Right hindlimb (tissue), 1 donor: Measurements from ENCODE around the gene KREMEN1.

Experiments
- DNase-seq: peaks from one replicate; pipeline ENCODE4 v3.0.0-alpha.2; 2018

KREMEN1 gene

DNA sequence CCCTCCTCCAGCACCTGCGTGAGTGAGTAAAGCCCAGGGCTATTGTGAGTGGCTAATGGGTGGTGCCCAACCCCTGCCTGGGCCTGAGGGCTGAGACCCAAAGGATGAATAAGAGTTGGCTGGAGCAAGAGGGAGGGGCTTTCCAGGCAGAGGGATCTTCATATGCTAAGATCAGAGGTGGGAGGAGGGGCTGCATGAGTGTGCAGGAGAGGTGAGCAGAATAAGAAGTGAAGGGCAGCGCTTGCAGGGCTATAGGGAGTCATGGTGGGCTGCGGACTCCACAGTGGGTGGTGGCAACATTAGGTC is 136.7 kb downstream of the KREMEN1 start:
- DNase-seq = no peak

DNA sequence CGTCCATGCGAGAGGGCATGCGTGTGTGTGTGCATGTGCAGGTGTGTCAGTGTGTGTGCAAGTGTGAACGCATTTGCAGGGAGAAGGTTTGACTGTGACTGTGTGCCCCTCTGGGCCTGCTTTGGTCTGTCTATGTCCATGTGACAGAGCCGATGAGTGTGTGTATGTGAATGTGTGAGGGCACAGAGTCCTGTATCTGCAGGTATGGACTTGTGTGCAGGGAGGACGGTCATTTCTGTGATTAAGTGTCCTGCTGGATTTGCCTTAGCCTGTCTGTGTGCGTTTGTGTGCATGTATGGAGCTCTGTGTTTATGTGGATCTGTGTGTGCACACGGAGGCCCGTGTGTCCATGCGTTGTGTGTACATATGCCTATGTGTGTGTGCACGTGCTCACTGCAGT is 138.2 kb downstream of the KREMEN1 start:
- no peak for DNase-seq

DNA sequence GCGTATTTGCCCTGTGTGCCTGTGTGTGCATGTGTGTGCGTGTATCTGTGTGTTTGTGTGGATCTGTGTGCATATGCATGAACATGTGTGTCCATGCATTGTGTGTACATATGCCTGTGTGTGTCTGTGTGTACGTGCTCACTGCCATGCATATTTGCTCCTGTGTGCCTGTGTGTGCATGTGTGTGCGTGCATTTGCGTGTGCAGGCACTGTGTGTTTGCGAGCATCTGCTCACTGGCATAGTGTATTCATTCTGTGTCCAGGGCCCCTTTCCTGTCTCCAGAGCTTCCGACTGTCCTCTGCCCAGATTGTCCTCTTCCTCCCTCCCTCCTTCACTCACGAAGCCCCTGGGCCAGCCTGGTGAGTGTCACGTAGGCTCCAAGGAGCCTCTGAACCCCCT is 138.6 kb downstream of the KREMEN1 start:
- DNase-seq = no peak

DNA sequence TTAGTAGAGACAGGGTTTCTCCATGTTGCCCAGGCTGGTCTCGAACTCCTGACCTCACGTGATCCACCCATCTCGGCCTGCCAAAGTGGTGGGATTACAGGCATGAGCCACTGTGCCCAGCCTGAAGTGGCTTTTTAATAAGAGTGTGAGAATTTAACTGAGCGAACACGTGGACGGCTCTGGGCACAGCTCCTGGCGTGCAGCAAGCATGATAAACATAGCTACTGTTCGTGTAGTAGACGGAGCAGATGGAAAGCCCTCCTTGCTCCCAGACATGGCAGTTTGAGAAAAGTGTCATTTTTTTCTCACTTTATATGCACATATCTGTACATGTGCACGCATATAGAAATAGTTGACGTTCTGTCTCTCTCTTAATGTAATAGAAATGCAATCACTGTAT is 139.9 kb downstream of the KREMEN1 start:
- DNase-seq = no peak

DNA sequence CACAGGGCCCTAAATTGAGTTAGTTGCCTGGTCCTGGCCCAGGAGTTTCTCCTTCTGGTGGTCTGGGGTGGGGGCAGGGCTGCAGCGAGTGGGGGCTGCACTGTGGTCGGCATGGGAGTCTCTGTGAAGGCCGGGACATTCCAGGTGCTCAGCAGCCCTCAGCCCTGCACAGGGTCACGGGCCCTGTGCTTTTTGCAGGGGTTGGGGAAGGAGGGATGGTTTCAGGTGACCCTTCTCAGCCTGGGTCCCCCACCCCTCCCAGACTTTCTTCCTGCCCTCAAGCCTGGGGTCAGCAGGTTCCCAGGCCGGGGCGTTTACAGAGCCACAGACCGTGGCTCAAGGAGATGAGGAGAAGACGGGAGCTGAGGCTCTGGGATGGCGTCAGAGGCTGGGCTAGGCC is 140.7 kb downstream of the KREMEN1 start:
- no peak for DNase-seq

DNA sequence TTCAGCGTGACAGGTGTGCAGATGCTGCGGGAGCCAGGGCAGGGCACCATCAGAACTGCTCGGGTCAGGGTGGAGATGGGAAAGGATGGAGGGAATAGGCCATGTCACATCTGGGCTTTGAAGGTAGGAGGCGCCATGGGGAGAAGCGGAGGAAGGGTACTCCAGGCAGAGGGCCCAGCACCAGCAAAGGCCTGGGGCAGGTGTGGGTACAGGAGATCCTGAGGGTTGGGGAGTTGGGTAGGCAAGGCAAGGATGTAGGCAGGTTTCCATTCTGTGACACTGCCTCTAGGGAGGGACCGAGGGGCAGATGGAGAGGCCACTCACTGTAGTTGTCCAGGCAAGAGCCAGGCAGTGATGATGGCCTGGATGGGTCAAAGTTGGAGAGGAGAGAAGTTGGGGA is 141.4 kb downstream of the KREMEN1 start:
- DNase-seq = no peak

DNA sequence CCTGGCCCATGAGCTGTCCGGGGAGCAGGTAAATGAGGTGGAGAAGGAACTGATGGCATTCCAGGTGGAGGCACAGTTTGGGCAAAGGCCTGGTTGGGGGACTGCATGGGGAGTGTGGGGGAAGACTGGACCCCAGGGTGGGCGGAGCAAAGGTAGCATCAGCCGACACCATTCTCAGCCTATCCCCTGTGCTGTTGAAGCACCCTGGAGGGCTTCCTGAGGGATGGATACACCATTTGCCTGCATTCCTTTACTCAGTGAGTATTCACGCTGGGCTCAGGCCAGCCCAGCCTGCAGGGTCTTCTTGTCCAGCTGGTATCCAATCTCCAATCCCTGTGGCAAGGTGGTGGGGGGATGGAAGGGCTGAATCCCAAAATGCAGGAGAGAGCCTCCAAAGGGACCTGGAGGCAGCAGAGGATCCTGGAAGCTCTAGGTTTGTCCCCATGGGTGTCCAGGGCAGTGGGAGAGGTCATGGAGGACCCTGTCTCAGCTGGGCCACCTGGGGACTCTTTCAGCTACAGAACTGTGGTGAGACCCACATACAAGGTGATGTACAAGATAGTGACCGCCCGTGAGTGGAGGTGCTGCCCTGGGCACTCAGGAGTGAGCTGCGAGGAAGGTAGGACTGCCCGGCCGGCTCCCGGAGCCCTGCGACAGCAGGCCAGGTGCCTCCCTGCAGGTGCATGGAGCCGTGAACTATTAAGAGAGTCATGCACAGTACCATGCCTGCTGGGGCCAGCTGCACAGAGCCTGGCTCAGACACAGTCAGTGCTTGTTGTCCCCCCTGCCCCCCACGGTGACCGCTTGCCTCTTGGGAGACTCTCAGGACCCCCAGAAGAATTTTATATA is 142.4 kb downstream of the KREMEN1 start:
- no peak for DNase-seq

DNA sequence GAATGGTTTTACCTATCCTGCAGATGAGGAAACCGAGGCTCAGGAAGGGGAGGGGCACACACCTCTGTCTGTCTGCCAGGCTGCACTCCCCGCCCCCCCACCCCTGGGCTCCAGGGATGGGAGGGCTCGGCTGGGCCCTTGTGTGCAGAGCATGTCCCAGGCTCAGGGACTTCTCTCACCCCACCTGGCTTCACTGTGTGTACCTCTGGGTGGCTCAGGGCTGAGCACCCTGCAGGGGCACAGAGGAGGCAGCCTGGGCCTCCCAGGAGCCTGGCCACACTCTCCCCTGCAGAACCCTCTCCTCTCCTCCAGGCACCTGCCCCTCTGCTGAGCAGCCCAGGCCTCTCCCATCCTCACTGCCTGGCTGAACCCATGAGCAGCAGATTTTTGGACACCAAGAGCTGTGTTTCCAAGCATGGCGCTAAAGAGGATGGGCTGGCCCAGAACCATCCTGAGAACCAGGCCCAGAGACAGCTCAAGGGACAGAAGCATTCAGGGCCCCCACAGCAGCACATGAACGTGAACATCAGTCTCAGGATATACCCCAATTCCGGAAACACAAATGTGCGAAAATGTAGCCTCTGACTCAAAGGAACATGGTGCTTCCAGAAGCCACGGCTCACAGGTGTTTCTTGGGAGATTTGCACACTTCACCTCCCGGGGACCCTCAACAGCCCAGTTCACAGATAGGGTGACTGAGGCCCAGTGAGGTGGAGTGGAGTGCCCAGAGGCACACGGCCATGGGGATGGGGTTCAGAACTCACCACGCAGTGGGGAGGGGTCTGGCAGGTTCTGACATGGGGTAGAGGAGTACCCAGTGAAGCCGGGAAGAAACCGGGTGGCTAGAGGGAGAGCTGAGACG is 143.4 kb downstream of the KREMEN1 start:
- no peak for DNase-seq

DNA sequence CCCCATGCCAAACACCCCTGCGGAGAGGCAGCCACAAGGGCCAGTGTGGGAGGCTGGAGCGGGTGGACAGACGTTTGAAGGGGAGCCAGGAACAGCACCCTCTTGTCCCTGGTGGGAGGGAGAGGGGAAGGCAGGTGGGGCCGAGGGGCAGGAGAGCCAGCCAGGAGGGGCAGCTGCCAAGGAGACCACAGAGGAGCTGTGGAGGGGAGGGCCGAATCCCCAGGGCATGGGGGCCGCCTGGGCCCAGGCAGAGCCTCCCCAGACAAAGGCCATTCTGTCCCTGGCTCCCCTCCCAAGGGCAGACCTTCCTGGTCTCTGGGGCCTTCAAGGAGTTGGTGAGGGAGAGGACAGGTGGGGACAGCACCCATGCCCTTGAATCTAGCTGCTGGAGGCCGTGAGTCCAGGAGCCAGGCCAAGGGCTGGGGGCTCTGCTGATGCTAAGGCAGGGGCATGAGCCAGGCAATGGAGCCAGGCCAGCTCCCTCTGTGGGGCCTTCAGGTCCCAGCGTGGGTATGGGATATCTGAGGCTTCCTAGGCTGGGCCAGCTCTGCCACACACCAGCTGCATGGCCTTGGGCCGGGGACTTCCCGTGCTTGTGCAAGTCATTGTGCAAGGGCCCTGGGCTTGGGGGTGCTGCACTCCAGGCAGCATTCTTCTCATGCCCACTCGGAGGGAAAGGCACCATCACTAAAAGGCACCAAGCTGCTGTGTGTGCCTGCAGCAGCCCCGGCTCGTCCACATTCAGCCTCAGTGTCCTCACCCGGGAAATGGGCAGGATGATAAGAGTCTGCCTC is 144.2 kb downstream of the KREMEN1 start:
- no peak for DNase-seq
